CD14-positive monocyte (primary cell): ENCODE results near the gene SLC6A1. TPM values are rescaled to one million over a fixed set of nuclear protein-coding genes. Genes with fewer than 3 reads are reported as not detected.

ENCODE experiments used
- DNase-seq, 3 donors: peaks; one replicate each; pipeline ENCODE4 v3.0.0-alpha.2; 2011 to 2022
- H2AFZ ChIP-seq: 2 replicates; pipeline ENCODE4 v1.6.0; 2012; ENCODE audit warnings: mild to moderate bottlenecking, low read depth, low read length, inconsistent platforms; ENCODE audit not compliant: insufficient read depth, poor library complexity, severe bottlenecking
- H3K27ac ChIP-seq, 2 donors: 1 replicate in 1 of 2; 2 replicates in 1 of 2; pipeline ENCODE4 v1.5.1; 2012 to 2013; ENCODE audit warnings: low read length in 2 of 2, control low read depth in 1 of 2, inconsistent platforms in 1 of 2, low read depth in 1 of 2, mild to moderate bottlenecking in 1 of 2
- H3K27me3 ChIP-seq, 2 donors: one replicate each; pipeline versions ENCODE4 v1.6.0 to v1.6.1; 2011 to 2013; ENCODE audit warnings: low read length in 2 of 2; ENCODE audit not compliant: control insufficient read depth in 2 of 2, insufficient read depth in 2 of 2
- H3K36me3 ChIP-seq, 2 donors: replicated peaks in 1 of 2; 1 replicate in 1 of 2; 2 replicates in 1 of 2; pipeline versions ENCODE4 v1.5.1 to v1.6.1; 2012 to 2013; ENCODE audit warnings: low read length in 2 of 2, control low read depth in 1 of 2, inconsistent platforms in 1 of 2, mild to moderate bottlenecking in 1 of 2; ENCODE audit not compliant: insufficient read depth in 2 of 2, control insufficient read depth in 1 of 2
- H3K4me1 ChIP-seq, 2 donors: 1 replicate in 1 of 2; 2 replicates in 1 of 2; pipeline versions ENCODE4 v1.5.1 to v1.6.1; 2012 to 2013; ENCODE audit warnings: low read length in 2 of 2, control low read depth in 1 of 2, inconsistent platforms in 1 of 2, mild to moderate bottlenecking in 1 of 2, moderate library complexity in 1 of 2; ENCODE audit not compliant: insufficient read depth in 2 of 2, control insufficient read depth in 1 of 2
- H3K4me2 ChIP-seq: replicated peaks from 2 replicates; pipeline ENCODE3; 2012; ENCODE audit warnings: low read length, moderate library complexity, mild to moderate bottlenecking; ENCODE audit not compliant: poor library complexity, severe bottlenecking; ENCODE audit errors: extremely low read depth
- H3K4me3 ChIP-seq, 3 experiments: fragments of 200-600 bp in 1 of 3; sonication (generic) in 1 of 3; replicated peaks in 1 of 3; 1 replicate in 2 of 3; 2 replicates in 1 of 3; pipeline ENCODE4 v1.5.1; 2011 to 2013; ENCODE audit warnings: low read length in 3 of 3, mild to moderate bottlenecking in 3 of 3, control low read depth in 2 of 3, low read depth in 2 of 3, inconsistent platforms in 1 of 3, moderate library complexity in 1 of 3
- H3K79me2 ChIP-seq: 2 replicates; pipeline ENCODE4 v1.6.0; 2012; ENCODE audit warnings: mild to moderate bottlenecking, control low read depth, inconsistent platforms, low read length, moderate library complexity; ENCODE audit not compliant: insufficient read depth
- H3K9ac ChIP-seq: 2 replicates; pipeline ENCODE4 v1.6.0; 2017; ENCODE audit warnings: low read length, mild to moderate bottlenecking; ENCODE audit not compliant: insufficient read depth, poor library complexity, severe bottlenecking
- H3K9me3 ChIP-seq, 2 donors: replicated peaks in 1 of 2; 1 replicate in 1 of 2; 2 replicates in 1 of 2; pipeline versions ENCODE4 v1.5.1 to v1.6.1; 2012 to 2013; ENCODE audit warnings: low read length in 2 of 2, control low read depth in 1 of 2; ENCODE audit not compliant: control insufficient read depth in 1 of 2, insufficient read depth in 1 of 2
- H4K20me1 ChIP-seq: 2 replicates; pipeline ENCODE4 v1.6.0; 2012; ENCODE audit warnings: mild to moderate bottlenecking, low read length, control low read depth, moderate library complexity; ENCODE audit not compliant: insufficient read depth
- H3K27ac Mint-ChIP-seq, 7 donors: one replicate each; pipeline ENCODE4 v1.8.0; 2020; ENCODE audit warnings: mild to moderate bottlenecking in 7 of 7, mixed read lengths in 7 of 7, moderate library complexity in 6 of 7, inconsistent platforms in 2 of 7
- H3K27me3 Mint-ChIP-seq, 3 donors: one replicate each; pipeline ENCODE4 v1.8.0; 2021 to 2022; ENCODE audit warnings: low read depth in 3 of 3, mild to moderate bottlenecking in 3 of 3, mixed read lengths in 3 of 3, moderate library complexity in 3 of 3, inconsistent platforms in 1 of 3
- H3K36me3 Mint-ChIP-seq, 2 donors: one replicate each; pipeline ENCODE4 v1.8.0; 2020; ENCODE audit warnings: mixed read lengths in 2 of 2, inconsistent platforms in 1 of 2, mild to moderate bottlenecking in 1 of 2
- H3K4me1 Mint-ChIP-seq: one replicate; pipeline ENCODE4 v1.8.0; 2020; ENCODE audit warnings: mild to moderate bottlenecking, mixed read lengths
- H3K4me3 Mint-ChIP-seq, 2 donors: one replicate each; pipeline ENCODE4 v1.8.0; 2020; ENCODE audit warnings: mild to moderate bottlenecking in 2 of 2, mixed read lengths in 2 of 2, moderate library complexity in 1 of 2
- H3K9me3 Mint-ChIP-seq, 7 donors: one replicate each; pipeline ENCODE4 v1.8.0; 2020 to 2022; ENCODE audit warnings: mixed read lengths in 7 of 7, mild to moderate bottlenecking in 6 of 7, moderate library complexity in 6 of 7, inconsistent platforms in 2 of 7
- CTCF ChIP-seq: fragments of 200-600 bp; IDR thresholded peaks from one replicate; pipeline ENCODE4 v1.8.0; 2022; ENCODE audit warnings: antibody characterized with exemption, mild to moderate bottlenecking
- WGBS: methylation state at CpG from one replicate; pipeline ENCODE4 v1.1.5; 2013; ENCODE audit warnings: missing lambda C conversion rate; ENCODE audit not compliant: insufficient coverage; 5-methylcytosine and 5-hydroxymethylcytosine counted together
- intact Hi-C, 2 donors: fragments of 100-400 bp; cut with micrococcal nuclease; formaldehyde crosslinking; loops; one replicate each; pipeline versions ENCODE4 v1.15.0 to v1.15.1; 2023
- polyA plus RNA-seq, 3 donors: library from polyadenylated mRNA; depleted of rRNA in 1 of 3; unstranded in 2 of 3; stranded (reverse) in 1 of 3; fragments of 300-500 nt in 2 of 3; fragments of >200 nt in 1 of 3; fragmentation: Illumina TruSeq in 2 of 3; gene quantifications; 1 replicate in 2 of 3; 2 replicates in 1 of 3; pipeline ENCODE4 v1.2.3, GENCODE V29; 2012 to 2021

Gene SLC6A1
- polyA plus RNA-seq, 3 donors, result not detected

- WGBS, result 19% methylated on average over 6 of the region's 7 CpGs
- H3K9me3 ChIP-seq, result no peaks in the 10 kb centered on the region
- H3K27me3 Mint-ChIP-seq, result peaks cover 24 to 37% (median 34%) of the 10 kb centered on the region in 3 donors
Measured at GRCh38 chr3:10983219-10983916, 9.2 kb upstream of the SLC6A1 start.

GRCh38 chr3:10984371-10984896 lies 8.1 kb upstream of the SLC6A1 start:
- WGBS, result no CpG with 5 or more reads among the region's 1 CpG
- H3K4me1 Mint-ChIP-seq, result no peaks in the 10 kb centered on the region
- Histone ChIP-seq H3K9me3 (no peaks in the 10 kb centered on the region), H3K4me3 (no peak overlapping the region), H3K27me3 (peaks cover 6 to 12% of the 10 kb centered on the region in 2 donors), H3K4me2 (no peak overlapping the region), H3K79me2 (no peaks in the 10 kb centered on the region), H4K20me1 (no peaks in the 10 kb centered on the region), H3K36me3 (no peaks in the 10 kb centered on the region), H3K27ac (no peak overlapping the region), H3K4me1 (no peaks in the 10 kb centered on the region), H2AFZ (no peak overlapping the region), H3K9ac (no peak overlapping the region)
- H3K27me3 Mint-ChIP-seq, result peaks cover 26 to 34% (median 33%) of the 10 kb centered on the region in 3 donors
- intact Hi-C loops, result no loop called here
- no peak overlapping the region for H3K27ac Mint-ChIP-seq
- no peaks in the 10 kb centered on the region for H3K36me3 Mint-ChIP-seq
- TF ChIP-seq CTCF, result no peak
- DNase-seq, result no peak
- H3K4me3 Mint-ChIP-seq, result no peak overlapping the region
- peaks cover 0 to 2% (median 0%) of the 10 kb centered on the region in 7 donors for H3K9me3 Mint-ChIP-seq

More at GRCh38 chr3:10983219-10983916, 9.2 kb upstream of the SLC6A1 start:
- H3K79me2 ChIP-seq, result no peaks in the 10 kb centered on the region
- no peaks in the 10 kb centered on the region for H4K20me1 ChIP-seq
- no peaks in the 10 kb centered on the region for H3K4me1 ChIP-seq
- no peak for DNase-seq
- Mint-ChIP-seq H3K9me3 (peaks cover 0 to 2% (median 0%) of the 10 kb centered on the region in 7 donors), H3K4me3 (no peak overlapping the region), H3K36me3 (no peaks in the 10 kb centered on the region), H3K4me1 (no peaks in the 10 kb centered on the region), H3K27ac (no peak overlapping the region)
- intact Hi-C loops, result no loop called here
- no peaks in the 10 kb centered on the region for H3K36me3 ChIP-seq
- no peak overlapping the region for H3K4me2 ChIP-seq
- H3K4me3 ChIP-seq, result no peak overlapping the region
- H3K27me3 ChIP-seq, result peaks cover 6 to 12% of the 10 kb centered on the region in 2 donors
- peak; percentile 83 for TF ChIP-seq CTCF
- H2AFZ ChIP-seq, result no peak overlapping the region
- H3K9ac ChIP-seq, result no peak overlapping the region
- no peak overlapping the region for H3K27ac ChIP-seq
